HepG2 (cell line): ENCODE results near the gene SLFN11. TPM values are rescaled to one million over a fixed set of nuclear protein-coding genes. Genes with fewer than 3 reads are reported as not detected.
"Not testable (repeated sequence)": the region's sequence is repeated elsewhere in the genome, so short reads cannot be mapped to it uniquely, and the experiment has no call there.

Experiments used
- ATAC-seq: fragments of 200-7000 bp; cut with Tn5 transposase; 3 replicates; pipeline ENCODE4 v1.9.1; 2020; ENCODE audit warnings: mild to moderate bottlenecking, moderate library complexity
- BruUV-seq: library from RNA; stranded (reverse); fragments of 400-500 nt; replicated peaks from 2 replicates; lab custom pipeline; 2021; lab: Mats Ljungman, UMichigan
- CTCF ChIA-PET: fragments of 300-600 bp; formaldehyde crosslinking; extraction: SDS; loops from one replicate; lab custom pipeline; 2021; ENCODE audit warnings: low total read pairs, inconsistent platforms, low intra/inter-chr PET ratio; lab: Yijun Ruan, JAX
- POLR2A ChIA-PET: fragments of 350-600 bp; sonication (Branson Sonifier 250); formaldehyde crosslinking; loops from one replicate; lab custom pipeline; 2020; ENCODE audit warnings: antibody characterized with exemption, inconsistent platforms; lab: Yijun Ruan, JAX
- DNase-seq: peaks from one replicate; pipeline ENCODE4 v3.0.0-alpha.2; 2015; ENCODE audit warnings: low spot score
- FAIRE-seq: peaks from 3 replicates; lab custom pipeline; 2011; peaks lifted over from hg19 to GRCh38; lab: Jason Lieb, UNC
- H2AFZ ChIP-seq: one replicate; pipeline ENCODE4 v1.6.1; 2011; ENCODE audit warnings: low read length, inconsistent platforms
- H3K27ac ChIP-seq: fragments of 300-600 bp; 3 replicates; pipeline ENCODE4 v1.8.0; 2011; ENCODE audit warnings: mixed run types, mild to moderate bottlenecking, mixed read lengths, low read length, inconsistent platforms; ENCODE audit not compliant: insufficient read depth; ENCODE audit errors: extremely low read length
- H3K27me3 ChIP-seq, 2 experiments: fragments of 200-600 bp in 1 of 2; 2 replicates in 1 of 2; 3 replicates in 1 of 2; pipeline versions ENCODE4 v1.6.0 to v1.8.0; 2011; ENCODE audit warnings: low read length in 2 of 2, mild to moderate bottlenecking in 2 of 2, moderate library complexity in 2 of 2, inconsistent platforms in 1 of 2; ENCODE audit not compliant: insufficient read depth in 2 of 2, control insufficient read depth in 1 of 2
- H3K36me3 ChIP-seq, 2 experiments: fragments of 200-600 bp in 1 of 2; replicated peaks in 1 of 2; 2 replicates in 1 of 2; 3 replicates in 1 of 2; pipeline versions ENCODE4 v1.5.1 to v1.8.0; 2011; ENCODE audit warnings: low read length in 2 of 2, inconsistent platforms in 1 of 2; ENCODE audit not compliant: insufficient read depth in 2 of 2, control insufficient read depth in 1 of 2
- H3K4me1 ChIP-seq: 2 replicates; pipeline ENCODE4 v1.5.1; 2012; ENCODE audit warnings: low read length, inconsistent platforms; ENCODE audit not compliant: insufficient read depth
- H3K4me2 ChIP-seq: 2 replicates; pipeline ENCODE4 v1.6.0; 2011; ENCODE audit warnings: low read depth, low read length, inconsistent platforms
- H3K4me3 ChIP-seq, 3 experiments: fragments of 200-600 bp in 1 of 3; sonication (generic), shearing (Covaris generic) in 1 of 3; replicated peaks in 1 of 3; 2 replicates each; pipeline ENCODE4 v1.5.1; 2011 to 2016; ENCODE audit warnings: low read length in 3 of 3, inconsistent platforms in 2 of 3, low read depth in 2 of 3, mild to moderate bottlenecking in 2 of 3, control low read depth in 1 of 3, mixed read lengths in 1 of 3; ENCODE audit not compliant: insufficient read depth in 1 of 3
- H3K79me2 ChIP-seq: one replicate; pipeline ENCODE4 v1.6.1; 2011; ENCODE audit warnings: low read length, inconsistent platforms; ENCODE audit not compliant: insufficient read depth
- H3K9ac ChIP-seq: 2 replicates; pipeline ENCODE4 v1.6.0; 2011; ENCODE audit warnings: mild to moderate bottlenecking, low read depth, low read length, inconsistent platforms; ENCODE audit not compliant: insufficient read depth
- H3K9me3 ChIP-seq: 2 replicates; pipeline ENCODE4 v1.5.1; 2012; ENCODE audit warnings: mild to moderate bottlenecking, low read length
- H4K20me1 ChIP-seq: 2 replicates; pipeline ENCODE4 v1.6.0; 2011; ENCODE audit warnings: inconsistent platforms, mild to moderate bottlenecking, low read length, moderate library complexity; ENCODE audit not compliant: insufficient read depth
- ADNP ChIP-seq: sonication (generic); formaldehyde crosslinking; IDR thresholded peaks from 2 replicates; pipeline ENCODE4 v1.4.0; 2020; ENCODE audit warnings: missing genetic modification reagents
- IRF9 ChIP-seq: sonication (generic); formaldehyde crosslinking; IDR thresholded peaks from 2 replicates; pipeline ENCODE4 v1.8.0; 2022; ENCODE audit warnings: missing genetic modification reagents, mild to moderate bottlenecking, borderline replicate concordance
- PHF20 ChIP-seq: sonication (generic); formaldehyde crosslinking; IDR thresholded peaks from 2 replicates; pipeline ENCODE4 v1.5.0; 2020; ENCODE audit warnings: mild to moderate bottlenecking, missing genetic modification reagents
- PHF5A ChIP-seq: IDR thresholded peaks from one replicate; pipeline ENCODE4 v1.6.1; 2018; ENCODE audit warnings: low read depth, missing genetic modification reagents; ENCODE audit not compliant: unreplicated experiment
- SP5 ChIP-seq: IDR thresholded peaks from 2 replicates; pipeline ENCODE4 v1.6.1; 2016; ENCODE audit warnings: low read depth, borderline replicate concordance
- TCF7 ChIP-seq: sonication (generic); IDR thresholded peaks from 2 replicates; pipeline ENCODE4 v1.6.1; 2016; ENCODE audit warnings: antibody characterized with exemption, low read depth
- ZBTB46 ChIP-seq: sonication (generic); formaldehyde crosslinking; IDR thresholded peaks from 2 replicates; pipeline ENCODE4 v1.4.0; 2020; ENCODE audit warnings: mild to moderate bottlenecking, missing genetic modification reagents, borderline replicate concordance
- ZNF10 ChIP-seq: sonication (generic); formaldehyde crosslinking; IDR thresholded peaks from 2 replicates; pipeline ENCODE4 v1.4.0; 2020; ENCODE audit warnings: mild to moderate bottlenecking, low read depth, missing genetic modification reagents, borderline replicate concordance
- ZNF143 ChIP-seq: sonication (generic); formaldehyde crosslinking; IDR thresholded peaks from 2 replicates; pipeline ENCODE4 v1.4.0; 2020; ENCODE audit warnings: missing genetic modification reagents
- ZNF44 ChIP-seq: sonication (generic); formaldehyde crosslinking; IDR thresholded peaks from 2 replicates; pipeline ENCODE4 v1.5.1; 2020; ENCODE audit warnings: mild to moderate bottlenecking, missing genetic modification reagents
- ZNF672 ChIP-seq: sonication (generic); formaldehyde crosslinking; IDR thresholded peaks from 2 replicates; pipeline ENCODE4 v1.8.1; 2022; ENCODE audit warnings: missing genetic modification reagents
- WGBS: methylation state at CpG from one replicate; pipeline ENCODE4 v1.1.6; 2017; ENCODE audit warnings: low lambda C conversion rate; 5-methylcytosine and 5-hydroxymethylcytosine counted together
- in situ Hi-C: cut with HindIII; loops from 2 replicates; pipeline ENCODE4 v1.10.0; 2017; ENCODE audit warnings: low pct_unique_long_range_greater_than_20kb; ENCODE audit not compliant: extremely low pct_ligation_motif_present
- intact Hi-C: fragments of 100-400 bp; cut with micrococcal nuclease; formaldehyde crosslinking; loops from one replicate; pipeline ENCODE4 v1.10.0; 2022; ENCODE audit not compliant: unreplicated experiment
- polyA plus RNA-seq, 8 experiments: library from polyadenylated mRNA; depleted of rRNA in 3 of 8; stranded (reverse) in 7 of 8; unstranded in 1 of 8; fragments of >200 nt; fragmentation: Illumina TruSeq in 4 of 8; extraction: Trizol in 4 of 8; gene quantifications; 2 replicates each; pipeline versions ENCODE4 v1.2.1 to v1.2.3, GENCODE V29; 2011 to 2016; ENCODE audit warnings: low read depth in 4 of 8, missing spikeins in 1 of 8, mixed read lengths in 1 of 8; ENCODE audit not compliant: insufficient read depth in 1 of 8
- total RNA-seq, 5 experiments: library from RNA; depleted of rRNA; stranded (reverse); fragments of >200 nt; fragmentation: Illumina TruSeq; extraction: Trizol; gene quantifications; 2 replicates each; pipeline ENCODE4 v1.2.3, GENCODE V29; 2016; ENCODE audit warnings: low read depth in 1 of 5
- TF ChIP-seq, protein P1 (sequence below): sonication (generic); formaldehyde crosslinking; IDR thresholded peaks from 2 replicates; pipeline ENCODE4 v1.5.0; 2020; ENCODE audit warnings: missing genetic modification reagents
- TF ChIP-seq, protein P2 (sequence below): sonication (generic); formaldehyde crosslinking; IDR thresholded peaks from 2 replicates; pipeline ENCODE4 v1.4.0; 2020; ENCODE audit warnings: missing genetic modification reagents

The SLFN11 gene
- total and polyA plus RNA-seq, 2 of the 13 experiments (the other 11 are each of a cell fraction or from before 2014, with no cell fraction given), result not detected

DNA sequence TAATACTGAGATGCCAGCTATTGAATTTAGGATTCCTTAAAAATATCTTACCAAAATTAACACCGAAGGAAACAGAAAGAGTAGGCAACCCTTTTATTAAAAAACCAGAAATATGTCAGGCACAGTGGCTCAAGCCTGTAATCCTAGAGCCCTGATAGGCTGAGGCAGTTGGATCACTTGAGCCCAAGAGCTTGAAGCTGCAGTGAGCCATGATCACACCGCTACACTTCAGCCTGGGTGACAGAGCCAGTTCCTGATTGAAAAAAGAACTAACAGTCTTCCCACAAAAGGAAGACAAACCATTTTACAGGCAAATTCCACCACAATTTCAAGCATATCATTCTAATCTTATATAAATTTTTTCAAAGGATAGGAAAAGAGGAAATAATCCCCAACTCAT, 43.2 kb upstream of the SLFN11 start:
- no peak for ATAC-seq
- no TSS peak for BruUV-seq
- CTCF ChIA-PET, result no interaction called here

DNA sequence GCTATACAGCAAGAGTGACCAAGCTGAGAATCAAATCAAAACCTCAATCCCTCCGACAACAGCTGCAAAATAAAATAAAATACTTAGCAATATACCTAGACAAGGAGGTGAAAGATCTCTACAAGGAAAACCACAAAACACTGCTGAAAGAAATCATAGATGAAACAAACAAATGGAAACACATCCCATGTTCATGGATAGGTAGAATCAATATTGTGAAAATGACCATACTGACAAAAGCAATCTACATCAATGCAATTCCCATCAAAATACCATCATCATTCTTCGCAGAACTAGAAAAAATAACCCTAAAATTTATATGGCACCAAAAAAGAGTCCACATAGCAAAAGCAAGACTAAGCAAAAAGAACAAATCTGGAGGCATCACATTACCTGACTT, 41.3 kb upstream of the SLFN11 start:
- DNase-seq, H3K4me1 ChIP-seq, H3K9ac ChIP-seq, H3K4me3 ChIP-seq, H3K79me2 ChIP-seq, in situ Hi-C loops, CTCF ChIA-PET, H2AFZ ChIP-seq, BruUV-seq, ATAC-seq, H3K36me3 ChIP-seq, H3K27ac ChIP-seq, H3K27me3 ChIP-seq, H3K9me3 ChIP-seq, H3K4me2 ChIP-seq, POLR2A ChIA-PET, H4K20me1 ChIP-seq, FAIRE-seq, intact Hi-C loops: not testable (repeated sequence)
- 0% methylated on average over 2 of the region's 2 CpGs for WGBS

More for the DNA sequence above, 43.2 kb upstream of the SLFN11 start:
- in situ Hi-C loops (no loop called here), intact Hi-C loops (no loop called here)
- Histone ChIP-seq H3K4me2 (no peak overlapping the region), H3K79me2 (no peaks in the 10 kb centered on the region), H3K27me3 (peaks cover 0 to under 1% of the 10 kb centered on the region in 2 experiments; a peak in 2 of 5 replicates), H2AFZ (no peak overlapping the region), H3K4me3 (no peak overlapping the region), H3K27ac (no peak overlapping the region), H4K20me1 (no peaks in the 10 kb centered on the region), H3K9ac (no peak overlapping the region), H3K36me3 (no peaks in the 10 kb centered on the region), H3K4me1 (no peaks in the 10 kb centered on the region), H3K9me3 (no peaks in the 10 kb centered on the region)
- DNase-seq (no peak), FAIRE-seq (no peak)
- TF ChIP-seq ZBTB46 (CRISPR knock-in tag) (no peak), PHF20 (CRISPR knock-in tag) (no peak), ZNF672 (CRISPR knock-in tag) (no peak), ZNF10 (CRISPR knock-in tag) (no peak), TCF7 (no peak), ADNP (CRISPR knock-in tag) (no peak), SP5 (CRISPR knock-in tag) (no peak), PHF5A (no peak), ZNF44 (CRISPR knock-in tag) (no peak), ZNF143 (CRISPR knock-in tag) (no peak), IRF9 (CRISPR knock-in tag) (no peak)
- TF ChIP-seq, protein P1, sequence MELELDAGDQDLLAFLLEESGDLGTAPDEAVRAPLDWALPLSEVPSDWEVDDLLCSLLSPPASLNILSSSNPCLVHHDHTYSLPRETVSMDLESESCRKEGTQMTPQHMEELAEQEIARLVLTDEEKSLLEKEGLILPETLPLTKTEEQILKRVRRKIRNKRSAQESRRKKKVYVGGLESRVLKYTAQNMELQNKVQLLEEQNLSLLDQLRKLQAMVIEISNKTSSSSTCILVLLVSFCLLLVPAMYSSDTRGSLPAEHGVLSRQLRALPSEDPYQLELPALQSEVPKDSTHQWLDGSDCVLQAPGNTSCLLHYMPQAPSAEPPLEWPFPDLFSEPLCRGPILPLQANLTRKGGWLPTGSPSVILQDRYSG (CRISPR knock-in tag), result no peak
- TF ChIP-seq, protein P2, sequence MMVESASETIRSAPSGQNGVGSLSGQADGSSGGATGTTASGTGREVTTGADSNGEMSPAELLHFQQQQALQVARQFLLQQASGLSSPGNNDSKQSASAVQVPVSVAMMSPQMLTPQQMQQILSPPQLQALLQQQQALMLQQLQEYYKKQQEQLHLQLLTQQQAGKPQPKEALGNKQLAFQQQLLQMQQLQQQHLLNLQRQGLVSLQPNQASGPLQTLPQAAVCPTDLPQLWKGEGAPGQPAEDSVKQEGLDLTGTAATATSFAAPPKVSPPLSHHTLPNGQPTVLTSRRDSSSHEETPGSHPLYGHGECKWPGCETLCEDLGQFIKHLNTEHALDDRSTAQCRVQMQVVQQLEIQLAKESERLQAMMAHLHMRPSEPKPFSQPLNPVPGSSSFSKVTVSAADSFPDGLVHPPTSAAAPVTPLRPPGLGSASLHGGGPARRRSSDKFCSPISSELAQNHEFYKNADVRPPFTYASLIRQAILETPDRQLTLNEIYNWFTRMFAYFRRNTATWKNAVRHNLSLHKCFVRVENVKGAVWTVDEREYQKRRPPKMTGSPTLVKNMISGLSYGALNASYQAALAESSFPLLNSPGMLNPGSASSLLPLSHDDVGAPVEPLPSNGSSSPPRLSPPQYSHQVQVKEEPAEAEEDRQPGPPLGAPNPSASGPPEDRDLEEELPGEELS (CRISPR knock-in tag), result no peak
- 0% methylated on average over 2 of the region's 2 CpGs for WGBS
- POLR2A ChIA-PET, result no interaction called here
